SK-N-SH (cell line): ENCODE results near the gene DOK7. TPM values are rescaled to one million over a fixed set of nuclear protein-coding genes. Genes with fewer than 3 reads are reported as not detected.

Source experiments
- CTCF ChIA-PET: fragments of 300-600, 350-600 bp; formaldehyde crosslinking; extraction: SDS; loops from one replicate; lab custom pipeline; 2021; lab: Yijun Ruan, JAX
- POLR2A ChIA-PET: fragments of 350-600 bp; sonication (Branson Sonifier 250); formaldehyde crosslinking; extraction: SDS; loops from one replicate; lab custom pipeline; 2020; ENCODE audit warnings: antibody characterized with exemption, inconsistent platforms; lab: Yijun Ruan, JAX
- DNase-seq: peaks from one replicate; pipeline ENCODE4 v3.0.0; 2012
- H2AFZ ChIP-seq: fragments of 200-600 bp; sonication (generic); 2 replicates; pipeline ENCODE4 v1.8.1; 2016; ENCODE audit warnings: antibody characterized with exemption, mild to moderate bottlenecking, low read depth
- H3F3A ChIP-seq: fragments of 200-600 bp; sonication (generic); replicated peaks from 2 replicates; pipeline ENCODE3; 2016; ENCODE audit warnings: antibody characterized with exemption, mild to moderate bottlenecking; ENCODE audit not compliant: insufficient read depth
- H3K27ac ChIP-seq, 2 experiments: fragments of 200-500 bp in 1 of 2; fragments of 200-600 bp in 1 of 2; sonication (Bioruptor generic) in 1 of 2; sonication (generic), shearing (Covaris generic) in 1 of 2; 2 replicates each; pipeline versions ENCODE4 v1.5.1 to v1.6.1; 2014 to 2016; ENCODE audit warnings: low read depth in 2 of 2, inconsistent platforms in 1 of 2, low read length in 1 of 2, mild to moderate bottlenecking in 1 of 2, mixed read lengths in 1 of 2
- H3K27me3 ChIP-seq: fragments of 200-600 bp; sonication (generic), shearing (Covaris generic); 2 replicates; pipeline ENCODE4 v1.6.1; 2016; ENCODE audit warnings: mixed run types; ENCODE audit not compliant: insufficient read depth
- H3K36me3 ChIP-seq, 2 experiments: fragments of 200-500 bp in 1 of 2; fragments of 200-600 bp in 1 of 2; sonication (Bioruptor generic) in 1 of 2; sonication (generic) in 1 of 2; replicated peaks in 1 of 2; 2 replicates each; pipeline versions ENCODE3 to v1.5.1; 2014 to 2016; ENCODE audit warnings: low read length in 1 of 2, mild to moderate bottlenecking in 1 of 2; ENCODE audit not compliant: insufficient read depth in 2 of 2, control insufficient read depth in 1 of 2
- H3K4me1 ChIP-seq, 2 experiments: fragments of 200-500 bp in 1 of 2; fragments of 200-600 bp in 1 of 2; sonication (Bioruptor generic) in 1 of 2; sonication (generic), shearing (Covaris generic) in 1 of 2; 2 replicates each; pipeline versions ENCODE4 v1.5.1 to v1.6.1; 2014 to 2016; ENCODE audit warnings: low read depth in 1 of 2, low read length in 1 of 2, mixed run types in 1 of 2; ENCODE audit not compliant: insufficient read depth in 2 of 2, control insufficient read depth in 1 of 2
- H3K4me2 ChIP-seq: fragments of 200-600 bp; sonication (generic), shearing (Covaris generic); 2 replicates; pipeline ENCODE4 v1.6.1; 2017; ENCODE audit warnings: mixed run types
- H3K4me3 ChIP-seq, 2 experiments: fragments of 200-500 bp in 1 of 2; fragments of 200-600 bp in 1 of 2; sonication (Bioruptor generic) in 1 of 2; sonication (generic), shearing (Covaris generic) in 1 of 2; 2 replicates each; pipeline versions ENCODE4 v1.5.1 to v1.8.1; 2014 to 2016; ENCODE audit warnings: low read depth in 2 of 2, inconsistent platforms in 1 of 2, low read length in 1 of 2, mild to moderate bottlenecking in 1 of 2, mixed read lengths in 1 of 2, moderate library complexity in 1 of 2
- H3K79me2 ChIP-seq: fragments of 200-600 bp; sonication (generic); 2 replicates; pipeline ENCODE4 v1.8.1; 2017; ENCODE audit warnings: mild to moderate bottlenecking; ENCODE audit not compliant: insufficient read depth
- H3K9ac ChIP-seq: fragments of 200-600 bp; sonication (generic); 2 replicates; pipeline ENCODE4 v1.6.1; 2017; ENCODE audit warnings: mixed run types
- H3K9me2 ChIP-seq: fragments of 200-600 bp; sonication (generic); 2 replicates; pipeline ENCODE4 v1.6.1; 2017; ENCODE audit warnings: mixed run types
- H3K9me3 ChIP-seq: fragments of 200-600 bp; sonication (generic); 2 replicates; pipeline ENCODE4 v1.6.1; 2017; ENCODE audit warnings: mixed run types, mild to moderate bottlenecking, moderate library complexity
- H4K20me1 ChIP-seq: fragments of 200-600 bp; sonication (generic); 2 replicates; pipeline ENCODE4 v1.6.1; 2017; ENCODE audit warnings: mild to moderate bottlenecking, mixed run types; ENCODE audit not compliant: insufficient read depth
- CTCF ChIP-seq: fragments of 200-600 bp; sonication (generic); IDR thresholded peaks from 2 replicates; pipeline ENCODE4 v1.6.1; 2017; ENCODE audit warnings: antibody characterized with exemption, mild to moderate bottlenecking, moderate library complexity
- ELF1 ChIP-seq: IDR thresholded peaks from 2 replicates; pipeline ENCODE4 v1.4.0; 2012
- EP300 ChIP-seq, 2 experiments: IDR thresholded peaks; 2 replicates each; pipeline versions ENCODE4 v1.4.0 to v1.6.1; 2012; ENCODE audit warnings: borderline replicate concordance in 1 of 2, low read depth in 1 of 2, low read length in 1 of 2
- EZH2phosphoT487 ChIP-seq: fragments of 200-600 bp; sonication (generic); IDR thresholded peaks from 2 replicates; pipeline ENCODE4 v1.6.1; 2017; ENCODE audit warnings: low read depth, mixed run types, mild to moderate bottlenecking, antibody characterized with exemption, moderate library complexity, borderline replicate concordance
- FOSL2 ChIP-seq: IDR thresholded peaks from 2 replicates; pipeline ENCODE4 v1.4.0; 2012; ENCODE audit warnings: low read depth, mild to moderate bottlenecking, moderate library complexity, borderline replicate concordance
- FOXJ3 ChIP-seq: sonication (generic); formaldehyde crosslinking; IDR thresholded peaks from 2 replicates; pipeline ENCODE4 v1.5.1; 2020; ENCODE audit warnings: mild to moderate bottlenecking, missing genetic modification reagents
- GATA2 ChIP-seq: sonication (generic); formaldehyde crosslinking; IDR thresholded peaks from 2 replicates; pipeline ENCODE4 v1.5.0; 2020; ENCODE audit warnings: mild to moderate bottlenecking, missing genetic modification reagents
- IRF3 ChIP-seq: fragments of 150-350 bp; IDR thresholded peaks from 2 replicates; pipeline ENCODE4 v1.6.1; 2016; ENCODE audit warnings: mild to moderate bottlenecking, low read depth, low read length
- NRF1 ChIP-seq: IDR thresholded peaks from 2 replicates; pipeline ENCODE4 v1.6.1; 2012; ENCODE audit warnings: low read depth, mild to moderate bottlenecking, low read length
- POLR2AphosphoS5 ChIP-seq: IDR thresholded peaks from 2 replicates; pipeline ENCODE4 v1.6.1; 2012; ENCODE audit warnings: low read depth, low read length
- RAD21 ChIP-seq: IDR thresholded peaks from 2 replicates; pipeline ENCODE4 v1.6.1; 2012; ENCODE audit warnings: mild to moderate bottlenecking, low read length
- RCOR1 ChIP-seq: fragments of 150-350 bp; IDR thresholded peaks from 2 replicates; pipeline ENCODE4 v1.6.1; 2017; ENCODE audit warnings: antibody characterized with exemption, low read length
- RFX5 ChIP-seq: IDR thresholded peaks from 2 replicates; pipeline ENCODE4 v1.6.1; 2012; ENCODE audit warnings: mild to moderate bottlenecking, improper control_type of control experiment, low read length
- RXRA ChIP-seq: IDR thresholded peaks from 2 replicates; pipeline ENCODE4 v1.4.0; 2012; ENCODE audit warnings: low read depth, mild to moderate bottlenecking, borderline replicate concordance
- SIN3A ChIP-seq: IDR thresholded peaks from 2 replicates; pipeline ENCODE4 v1.6.1; 2012; ENCODE audit warnings: low read depth, mild to moderate bottlenecking, low read length, moderate library complexity, borderline replicate concordance
- TEAD4 ChIP-seq: IDR thresholded peaks from 2 replicates; pipeline ENCODE4 v1.4.0; 2012; ENCODE audit warnings: mild to moderate bottlenecking, borderline replicate concordance; ENCODE audit not compliant: insufficient read depth
- YY1 ChIP-seq: IDR thresholded peaks from 2 replicates; pipeline ENCODE4 v1.4.0; 2012; ENCODE audit warnings: low read depth, mild to moderate bottlenecking
- WGBS: methylation state at CpG from one replicate; pipeline ENCODE4 v1.1.6; 2017; ENCODE audit warnings: low lambda C conversion rate; 5-methylcytosine and 5-hydroxymethylcytosine counted together
- polyA plus RNA-seq, 3 experiments: library from polyadenylated mRNA; depleted of rRNA; stranded (reverse); fragments of >200 nt; gene quantifications; 2 replicates each; pipeline ENCODE4 v1.2.3, GENCODE V29; 2012

DOK7 gene, protein sequence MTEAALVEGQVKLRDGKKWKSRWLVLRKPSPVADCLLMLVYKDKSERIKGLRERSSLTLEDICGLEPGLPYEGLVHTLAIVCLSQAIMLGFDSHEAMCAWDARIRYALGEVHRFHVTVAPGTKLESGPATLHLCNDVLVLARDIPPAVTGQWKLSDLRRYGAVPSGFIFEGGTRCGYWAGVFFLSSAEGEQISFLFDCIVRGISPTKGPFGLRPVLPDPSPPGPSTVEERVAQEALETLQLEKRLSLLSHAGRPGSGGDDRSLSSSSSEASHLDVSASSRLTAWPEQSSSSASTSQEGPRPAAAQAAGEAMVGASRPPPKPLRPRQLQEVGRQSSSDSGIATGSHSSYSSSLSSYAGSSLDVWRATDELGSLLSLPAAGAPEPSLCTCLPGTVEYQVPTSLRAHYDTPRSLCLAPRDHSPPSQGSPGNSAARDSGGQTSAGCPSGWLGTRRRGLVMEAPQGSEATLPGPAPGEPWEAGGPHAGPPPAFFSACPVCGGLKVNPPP
- polyA plus RNA-seq (2012; rRNA removed) = 0.05 TPM in 1 of 2 replicates, not detected in the other
- polyA plus RNA-seq (2012; cell fraction: cytosol; rRNA removed) = 0.01 TPM in 2 replicates
- 0.02 and 0.08 TPM in 2 replicates for polyA plus RNA-seq (2012; cell fraction: nucleus; rRNA removed)

GRCh38 chr4:3462790-3463415, at the start of gene DOK7:
Gene DOK7 (plus strand): TSS chr4:3463306. CDS start chr4:3463376, 70 bp downstream.
- H3K9ac ChIP-seq = no peak within 1 kb of the TSS
- H2AFZ ChIP-seq = no peak within 1 kb of the TSS
- TF ChIP-seq NRF1 = no peak
- no peak for TF ChIP-seq FOXJ3 (CRISPR knock-in tag)
- no peak for TF ChIP-seq TEAD4
- no peak for TF ChIP-seq POLR2AphosphoS5
- no peak for TF ChIP-seq RXRA
- no peak for TF ChIP-seq EZH2phosphoT487
- TF ChIP-seq GATA2 (CRISPR knock-in tag) = no peak
- no peak for TF ChIP-seq YY1
- no peak for TF ChIP-seq RFX5
- TF ChIP-seq RAD21 = no peak
- no peak for TF ChIP-seq CTCF
- no peak for TF ChIP-seq RCOR1
- TF ChIP-seq FOSL2 = no peak
- no peak for TF ChIP-seq EP300 (IDR thresholded peaks at IDR 0.05; ENCODE audit: borderline replicate concordance in 1 of 2, low read depth in 1 of 2, low read length in 1 of 2)
- no peak for TF ChIP-seq SIN3A
- TF ChIP-seq ELF1 = no peak
- TF ChIP-seq IRF3 = no peak
- H3K36me3 ChIP-seq = no peaks in the 10 kb centered on the region
- H3K4me2 ChIP-seq = no peak within 1 kb of the TSS
- CTCF ChIA-PET = interaction anchor here (0.8 to 2.0 kb wide), 5 partner anchors 10 to 117 kb away, joined by 3 to 9 read pairs (median 4); no protein-coding TSS in a partner anchor
- no peaks in the 10 kb centered on the region for H4K20me1 ChIP-seq
- H3K4me3 ChIP-seq = peak within 1 kb of the TSS in 1 of 2 experiments; percentile 35; a peak in 2 of 4 replicates
- WGBS = 100% methylated on average over 3 of the region's 44 CpGs
- no peaks in the 10 kb centered on the region for H3K79me2 ChIP-seq
- H3K4me1 ChIP-seq = no peaks in the 10 kb centered on the region; a peak in 1 of 4 replicates
- no peaks in the 10 kb centered on the region for H3K9me3 ChIP-seq
- no peaks in the 10 kb centered on the region; the same call in 1 of the 2 replicates for H3K27me3 ChIP-seq
- DNase-seq = peak; percentile 72
- H3F3A ChIP-seq = no peaks in the 10 kb centered on the region
- no peaks in the 10 kb centered on the region for H3K9me2 ChIP-seq
- no peak within 1 kb of the TSS for H3K27ac ChIP-seq
- POLR2A ChIA-PET = no interaction called here
